ENCODE data around the gene SLC4A3. TPM values are rescaled to one million over a fixed set of nuclear protein-coding genes. Genes with fewer than 3 reads are reported as not detected.

The SLC4A3 gene
- total RNA-seq, 2 experiments from 2014 or later: 0.16 to 0.20 TPM

- no peak for TF ChIP-seq CTCF (IDR thresholded peaks at IDR 0.05)
- H3K9me3 Mint-ChIP-seq: no peaks in the 10 kb centered on the region
- Histone ChIP-seq H3K27me3 (ENCODE audit: control insufficient read depth in 1 of 2, insufficient read depth in 2 of 2, low read length in 2 of 2) (peaks cover 19 to 29% of the 10 kb centered on the region in 2 experiments), H3K36me3 (ENCODE audit: insufficient read depth, low read length) (no peaks in the 10 kb centered on the region), H3K9me3 (ENCODE audit: control insufficient read depth in 1 of 2, insufficient read depth in 1 of 2, low read length in 2 of 2) (peaks cover 0 to 10% of the 10 kb centered on the region in 2 experiments), H3K4me1 (ENCODE audit: insufficient read depth, low read length) (peaks cover 9% of the 10 kb centered on the region), H3K4me3 (ENCODE audit: low read length) (no peak overlapping the region), H3K27ac (ENCODE audit: low read depth in 1 of 2, low read length in 2 of 2) (no peak overlapping the region)
- no peak overlapping the region for H3K27ac Mint-ChIP-seq
- intact Hi-C loops (cut with DNase I, micrococcal nuclease): no loop called here
- DNase-seq (peak in 1 of 14 experiments; percentile 4), ATAC-seq (ENCODE audit: poor library complexity) (no peak)
- POLR2A ChIA-PET: no interaction called here
- peaks cover 46% of the 10 kb centered on the region for H3K27me3 Mint-ChIP-seq
- no peaks in the 10 kb centered on the region for H3K36me3 Mint-ChIP-seq (ENCODE audit: low read depth)
- CTCF ChIA-PET: no interaction called here
- peak overlapping the region; percentile 81 for H3K4me3 Mint-ChIP-seq
- peaks cover 5% of the 10 kb centered on the region for H3K4me1 Mint-ChIP-seq (ENCODE audit: low read depth)
Measured at GRCh38 chr2:219626540-219626939, 890 bp upstream of the SLC4A3 start.

- no peak overlapping the region for H3K27ac Mint-ChIP-seq
- H3K27me3 ChIP-seq (ENCODE audit: control insufficient read depth in 1 of 2, insufficient read depth in 2 of 2, low read length in 2 of 2): peaks cover 19 to 29% of the 10 kb centered on the region in 2 experiments
- ChIA-PET POLR2A (interaction anchor here (1.7 kb wide), 1 partner anchor 31 kb away, joined by 3 read pairs; the partner anchor contains the start of gene STK11IP), CTCF (no interaction called here)
- peak overlapping the region; percentile 30 for H3K4me3 Mint-ChIP-seq
- no peaks in the 10 kb centered on the region for H3K36me3 ChIP-seq (ENCODE audit: insufficient read depth, low read length)
- peaks cover 42% of the 10 kb centered on the region for H3K27me3 Mint-ChIP-seq
- peaks cover 0 to 18% of the 10 kb centered on the region in 2 experiments for H3K9me3 ChIP-seq (ENCODE audit: control insufficient read depth in 1 of 2, insufficient read depth in 1 of 2, low read length in 2 of 2)
- H3K4me1 Mint-ChIP-seq (ENCODE audit: low read depth): peaks cover 5% of the 10 kb centered on the region
- peaks cover 9% of the 10 kb centered on the region for H3K4me1 ChIP-seq (ENCODE audit: insufficient read depth, low read length)
- H3K27ac ChIP-seq (ENCODE audit: low read depth in 1 of 2, low read length in 2 of 2): no peak overlapping the region
- no peak for TF ChIP-seq CTCF (IDR thresholded peaks at IDR 0.05)
- H3K4me3 ChIP-seq (ENCODE audit: low read length): peak overlapping the region; percentile 16
- no peaks in the 10 kb centered on the region for H3K9me3 Mint-ChIP-seq
- ATAC-seq (ENCODE audit: poor library complexity): no peak
- no peaks in the 10 kb centered on the region for H3K36me3 Mint-ChIP-seq (ENCODE audit: low read depth)
- peak in 2 of 14 experiments; percentile 16 to 28 for DNase-seq
- intact Hi-C loops (cut with DNase I, micrococcal nuclease): no loop called here
Measured at GRCh38 chr2:219628235-219628985, 980 bp downstream of the SLC4A3 start.

- Mint-ChIP-seq H3K27me3 (peaks cover 46% of the 10 kb centered on the region), H3K4me1 (ENCODE audit: low read depth) (peaks cover 5% of the 10 kb centered on the region), H3K36me3 (ENCODE audit: low read depth) (no peaks in the 10 kb centered on the region), H3K27ac (no peak overlapping the region), H3K4me3 (peak overlapping the region; percentile 38), H3K9me3 (no peaks in the 10 kb centered on the region)
- Histone ChIP-seq H3K27me3 (ENCODE audit: control insufficient read depth in 1 of 2, insufficient read depth in 2 of 2, low read length in 2 of 2) (peaks cover 19 to 29% of the 10 kb centered on the region in 2 experiments), H3K4me1 (ENCODE audit: insufficient read depth, low read length) (peaks cover 9% of the 10 kb centered on the region), H3K9me3 (ENCODE audit: control insufficient read depth in 1 of 2, insufficient read depth in 1 of 2, low read length in 2 of 2) (peaks cover 0 to 18% of the 10 kb centered on the region in 2 experiments), H3K27ac (ENCODE audit: low read depth in 1 of 2, low read length in 2 of 2) (no peak overlapping the region), H3K4me3 (ENCODE audit: low read length) (no peak overlapping the region), H3K36me3 (ENCODE audit: insufficient read depth, low read length) (no peaks in the 10 kb centered on the region)
- CTCF ChIA-PET: no interaction called here
- ATAC-seq (ENCODE audit: poor library complexity) (no peak), DNase-seq (peak in 2 of 14 experiments; percentile 14 to 28)
- no peak for TF ChIP-seq CTCF (IDR thresholded peaks at IDR 0.05)
- POLR2A ChIA-PET: no interaction called here
- intact Hi-C loops (cut with DNase I, micrococcal nuclease): no loop called here
Measured at GRCh38 chr2:219628986-219629901, 1.8 kb downstream of the SLC4A3 start.

Data from CD4-positive, alpha-beta T cell (primary cell).